IMR-90 (cell line): ENCODE data around the gene ERMAP. TPM values are rescaled to one million over a fixed set of nuclear protein-coding genes. Genes with fewer than 3 reads are reported as not detected.

Experiments used
- ATAC-seq: fragments of 200-7000 bp; cut with Tn5 transposase; 2 replicates; pipeline ENCODE4 v1.9.1; 2020; ENCODE audit warnings: low read depth, mild to moderate bottlenecking, moderate library complexity
- BruUV-seq: library from RNA; stranded (reverse); fragments of 400-500 nt; replicated peaks from 2 replicates; lab custom pipeline; 2021; lab: Mats Ljungman, UMichigan
- CTCF ChIA-PET: fragments of 300-600 bp; formaldehyde crosslinking; extraction: SDS; loops from one replicate; lab custom pipeline; 2021; ENCODE audit warnings: antibody characterized with exemption; lab: Yijun Ruan, JAX
- POLR2A ChIA-PET: fragments of 300-600 bp; sonication (Branson Sonifier 250); formaldehyde crosslinking; loops from one replicate; lab custom pipeline; 2022; ENCODE audit warnings: antibody characterized with exemption; ENCODE audit not compliant: unreplicated experiment; lab: Charles Lee
- DNase-seq: peaks from one replicate; pipeline ENCODE4 v3.0.0; 2013
- H2AFZ ChIP-seq: replicated peaks from 2 replicates; pipeline ENCODE3; 2013; ENCODE audit warnings: low read length, mild to moderate bottlenecking; ENCODE audit not compliant: poor library complexity
- H2AK5ac ChIP-seq: 2 replicates; pipeline ENCODE4 v1.6.1; 2013; ENCODE audit warnings: low read depth, low read length, inconsistent platforms
- H2AK9ac ChIP-seq: replicated peaks from 2 replicates; pipeline ENCODE3; 2013; ENCODE audit warnings: mild to moderate bottlenecking, low read depth, low read length, moderate library complexity; ENCODE audit not compliant: poor library complexity
- H2BK120ac ChIP-seq: 2 replicates; pipeline ENCODE4 v1.6.1; 2013; ENCODE audit warnings: low read depth, low read length, inconsistent platforms
- H2BK15ac ChIP-seq: 3 replicates; pipeline ENCODE4 v1.6.1; 2013; ENCODE audit warnings: low read depth, low read length, inconsistent platforms
- H2BK20ac ChIP-seq: 2 replicates; pipeline ENCODE4 v1.6.1; 2013; ENCODE audit warnings: low read depth, mild to moderate bottlenecking, inconsistent platforms, low read length, moderate library complexity
- H2BK5ac ChIP-seq: 2 replicates; pipeline ENCODE4 v1.6.1; 2013; ENCODE audit warnings: mild to moderate bottlenecking, low read depth, low read length, inconsistent platforms; ENCODE audit not compliant: poor library complexity, severe bottlenecking
- H3K14ac ChIP-seq: replicated peaks from 2 replicates; pipeline ENCODE4 v1.6.1; 2013; ENCODE audit warnings: low read depth, low read length, inconsistent platforms
- H3K18ac ChIP-seq: 2 replicates; pipeline ENCODE4 v1.6.1; 2013; ENCODE audit warnings: low read depth, low read length, control low read depth
- H3K23ac ChIP-seq: 2 replicates; pipeline ENCODE4 v1.6.1; 2013; ENCODE audit warnings: low read depth, low read length, inconsistent platforms
- H3K27ac ChIP-seq: 2 replicates; pipeline ENCODE4 v1.5.1; 2013; ENCODE audit warnings: mild to moderate bottlenecking, control low read depth, low read length; ENCODE audit not compliant: insufficient read depth
- H3K27me3 ChIP-seq: 2 replicates; pipeline ENCODE4 v1.6.1; 2013; ENCODE audit warnings: low read length; ENCODE audit not compliant: control insufficient read depth, insufficient read depth
- H3K36me3 ChIP-seq: 2 replicates; pipeline ENCODE4 v1.6.1; 2013; ENCODE audit warnings: low read length, mixed read lengths; ENCODE audit not compliant: control insufficient read depth, insufficient read depth
- H3K4ac ChIP-seq: 2 replicates; pipeline ENCODE4 v1.6.1; 2013; ENCODE audit warnings: low read depth, low read length, inconsistent platforms
- H3K4me1 ChIP-seq: 2 replicates; pipeline ENCODE4 v1.6.1; 2013; ENCODE audit warnings: low read length, mixed read lengths; ENCODE audit not compliant: control insufficient read depth, insufficient read depth
- H3K4me2 ChIP-seq: 2 replicates; pipeline ENCODE4 v1.6.1; 2013; ENCODE audit warnings: low read depth, mild to moderate bottlenecking, control low read depth, low read length, moderate library complexity
- H3K4me3 ChIP-seq: 2 replicates; pipeline ENCODE4 v1.5.1; 2013; ENCODE audit warnings: low read depth, mild to moderate bottlenecking, control low read depth, low read length, moderate library complexity; ENCODE audit not compliant: insufficient read depth
- H3K56ac ChIP-seq: 2 replicates; pipeline ENCODE4 v1.6.1; 2013; ENCODE audit warnings: low read length, inconsistent platforms; ENCODE audit not compliant: insufficient read depth; ENCODE audit errors: extremely low read depth
- H3K79me1 ChIP-seq, 2 experiments: 2 replicates each; pipeline ENCODE4 v1.6.1; 2013; ENCODE audit warnings: low read length in 2 of 2, inconsistent platforms in 1 of 2, low read depth in 1 of 2
- H3K9ac ChIP-seq: 2 replicates; pipeline ENCODE4 v1.6.1; 2013; ENCODE audit warnings: low read depth, low read length, control low read depth
- H3K9me1 ChIP-seq: 2 replicates; pipeline ENCODE4 v1.6.1; 2013; ENCODE audit warnings: low read length, inconsistent platforms; ENCODE audit not compliant: insufficient read depth
- H3K9me3 ChIP-seq: 2 replicates; pipeline ENCODE4 v1.6.1; 2013; ENCODE audit warnings: low read length; ENCODE audit not compliant: control insufficient read depth, insufficient read depth
- H4K20me1 ChIP-seq: 2 replicates; pipeline ENCODE4 v1.6.1; 2013; ENCODE audit warnings: low read length, inconsistent platforms; ENCODE audit not compliant: insufficient read depth
- H4K5ac ChIP-seq: 2 replicates; pipeline ENCODE4 v1.6.1; 2013; ENCODE audit warnings: mild to moderate bottlenecking, low read depth, low read length, control low read depth
- H4K8ac ChIP-seq, 2 experiments: 2 replicates each; pipeline ENCODE4 v1.6.1; 2013; ENCODE audit warnings: low read depth in 2 of 2, low read length in 2 of 2, control low read depth in 1 of 2, inconsistent platforms in 1 of 2
- H4K91ac ChIP-seq: 2 replicates; pipeline ENCODE4 v1.6.1; 2013; ENCODE audit warnings: low read depth, low read length, inconsistent platforms; ENCODE audit not compliant: insufficient read depth
- BHLHE40 ChIP-seq: fragments of 150-350 bp; IDR thresholded peaks from 2 replicates; pipeline ENCODE4 v1.6.1; 2016; ENCODE audit warnings: mild to moderate bottlenecking, low read depth, low read length
- CEBPB ChIP-seq: IDR thresholded peaks from 2 replicates; pipeline ENCODE4 v1.6.1; 2012; ENCODE audit warnings: low read depth, low read length, improper control_type of control experiment
- CHD1 ChIP-seq: IDR thresholded peaks from 2 replicates; pipeline ENCODE4 v1.6.1; 2012; ENCODE audit warnings: low read depth, low read length, improper control_type of control experiment
- CTCF ChIP-seq: conservative IDR thresholded peaks from 2 replicates; pipeline ENCODE4 v1.5.1; 2012; ENCODE audit warnings: mild to moderate bottlenecking, low read depth, low read length, improper control_type of control experiment
- ELK1 ChIP-seq: fragments of 150-350 bp; IDR thresholded peaks from 2 replicates; pipeline ENCODE4 v1.6.1; 2016; ENCODE audit warnings: low read depth, mild to moderate bottlenecking, low read length, moderate library complexity, borderline replicate concordance
- FOS ChIP-seq: fragments of 150-350 bp; IDR thresholded peaks from 2 replicates; pipeline ENCODE4 v1.6.1; 2016; ENCODE audit warnings: low read depth, low read length
- MAFK ChIP-seq: IDR thresholded peaks from 2 replicates; pipeline ENCODE4 v1.6.1; 2012; ENCODE audit warnings: low read depth, low read length, improper control_type of control experiment
- MAZ ChIP-seq: IDR thresholded peaks from 2 replicates; pipeline ENCODE4 v1.6.1; 2012; ENCODE audit warnings: low read depth, mild to moderate bottlenecking, low read length, improper control_type of control experiment, moderate library complexity, borderline replicate concordance
- MXI1 ChIP-seq: IDR thresholded peaks from 2 replicates; pipeline ENCODE4 v1.6.1; 2012; ENCODE audit warnings: low read depth, mild to moderate bottlenecking, low read length, moderate library complexity, borderline replicate concordance
- NFE2L2 ChIP-seq: fragments of 150-350 bp; IDR thresholded peaks from 2 replicates; pipeline ENCODE4 v1.6.1; 2016; ENCODE audit warnings: low read depth, mild to moderate bottlenecking, low read length
- POLR2A ChIP-seq: IDR thresholded peaks from 2 replicates; pipeline ENCODE4 v1.6.1; 2012; ENCODE audit warnings: mild to moderate bottlenecking, low read depth, low read length
- RAD21 ChIP-seq: IDR thresholded peaks from 2 replicates; pipeline ENCODE4 v1.6.1; 2012; ENCODE audit warnings: low read length, improper control_type of control experiment
- RCOR1 ChIP-seq: IDR thresholded peaks from 2 replicates; pipeline ENCODE4 v1.6.1; 2012; ENCODE audit warnings: mild to moderate bottlenecking, low read length, improper control_type of control experiment; ENCODE audit not compliant: insufficient replicate concordance
- RFX5 ChIP-seq: IDR thresholded peaks from 2 replicates; pipeline ENCODE4 v1.8.0; 2012; ENCODE audit warnings: low read depth, mild to moderate bottlenecking, low read length, moderate library complexity
- SMC3 ChIP-seq: fragments of 150-350 bp; IDR thresholded peaks from 2 replicates; pipeline ENCODE4 v1.6.1; 2016; ENCODE audit warnings: low read depth, mild to moderate bottlenecking, antibody characterized with exemption, low read length, moderate library complexity
- USF2 ChIP-seq: fragments of 150-350 bp; IDR thresholded peaks from 2 replicates; pipeline ENCODE4 v1.6.1; 2017; ENCODE audit warnings: mild to moderate bottlenecking, antibody characterized with exemption, low read length, low read depth
- WGBS, 2 experiments: methylation state at CpG; one replicate each; pipeline versions ENCODE4 v1.1.5 to v1.1.7; 2013; ENCODE audit warnings: missing lambda C conversion rate in 2 of 2; ENCODE audit not compliant: insufficient read length in 1 of 2; ENCODE audit errors: extremely low coverage in 2 of 2; 5-methylcytosine and 5-hydroxymethylcytosine counted together
- dilution Hi-C: fragments of 300-500 bp; cut with HindIII; formaldehyde crosslinking; loops from one replicate; pipeline ENCODE4 v1.14.3; 2018; ENCODE audit warnings: low sequenced_read_pairs; ENCODE audit not compliant: unreplicated experiment
- in situ Hi-C: fragments of 300-500 bp; cut with MboI; formaldehyde crosslinking; loops from 3 replicates; pipeline ENCODE4 v1.14.3; 2019; ENCODE audit warnings: low sequenced_read_pairs, inconsistent platforms, mixed read lengths
- intact Hi-C: fragments of 100-400 bp; cut with micrococcal nuclease; formaldehyde crosslinking; loops from 2 replicates; pipeline ENCODE4 v1.10.0; 2022
- polyA plus RNA-seq, 3 experiments: library from polyadenylated mRNA; depleted of rRNA; stranded (reverse); fragments of >200 nt; gene quantifications; 2 replicates each; pipeline ENCODE4 v1.2.3, GENCODE V29; 2012; ENCODE audit warnings: low replicate concordance in 1 of 3
- total RNA-seq: library from RNA; depleted of rRNA; stranded (reverse); fragments of >200 nt; gene quantifications from 2 replicates; pipeline ENCODE4 v1.2.3, GENCODE V29; 2012

ERMAP gene
- total and polyA plus RNA-seq, 2 of the 4 experiments (the other 2 are of a cell fraction) = 5.0 to 7.2 TPM

- BruUV-seq = no TSS peak
- H3K23ac ChIP-seq = no peak overlapping the region
- CTCF ChIA-PET = no interaction called here
- H2AK5ac ChIP-seq = no peak overlapping the region
- no peaks in the 10 kb centered on the region for H3K9me1 ChIP-seq
- no peak overlapping the region for H3K14ac ChIP-seq
- H3K56ac ChIP-seq = no peak overlapping the region
- H4K8ac ChIP-seq = no peak overlapping the region
- H3K27me3 ChIP-seq = peaks cover 14% of the 10 kb centered on the region
- no peaks in the 10 kb centered on the region for H3K36me3 ChIP-seq
- DNase-seq (no peak), ATAC-seq (no peak)
- H3K9ac ChIP-seq = no peak overlapping the region
- H3K4ac ChIP-seq = no peak overlapping the region
- peaks cover 4% of the 10 kb centered on the region for H3K9me3 ChIP-seq
- H3K4me2 ChIP-seq = no peak overlapping the region
- H2AFZ ChIP-seq = no peak overlapping the region
- no peak overlapping the region for H4K91ac ChIP-seq
- H3K18ac ChIP-seq = no peak overlapping the region
- no peak overlapping the region for H2AK9ac ChIP-seq
- H2BK20ac ChIP-seq = no peak overlapping the region
- no peaks in the 10 kb centered on the region for H3K79me1 ChIP-seq
- H2BK120ac ChIP-seq = no peak overlapping the region
- WGBS, 2 experiments = 0% methylated on average over 1 of the region's 2 CpGs; no CpG with 5 or more reads in 1 of the 2 experiments
- no peak overlapping the region for H4K5ac ChIP-seq
- intact Hi-C loops = no loop called here
- no peak overlapping the region for H3K4me3 ChIP-seq
- no peaks in the 10 kb centered on the region for H4K20me1 ChIP-seq
- H2BK15ac ChIP-seq = no peak overlapping the region
- POLR2A ChIA-PET = no interaction called here
- no peak overlapping the region for H3K27ac ChIP-seq
- in situ Hi-C loops = no loop called here
- dilution Hi-C loops = no loop called here
- no peaks in the 10 kb centered on the region for H3K4me1 ChIP-seq
- H2BK5ac ChIP-seq = no peak overlapping the region
- no peak for TF ChIP-seq MXI1
- TF ChIP-seq MAZ = no peak
- TF ChIP-seq RFX5 = no peak
- no peak for TF ChIP-seq MAFK
- TF ChIP-seq BHLHE40 = no peak
- no peak for TF ChIP-seq POLR2A
- no peak for TF ChIP-seq CHD1
- TF ChIP-seq SMC3 = no peak
- no peak for TF ChIP-seq FOS
- TF ChIP-seq CTCF = no peak
- no peak for TF ChIP-seq NFE2L2
- TF ChIP-seq RCOR1 = no peak
- no peak for TF ChIP-seq USF2
- no peak for TF ChIP-seq ELK1
- no peak for TF ChIP-seq RAD21
- TF ChIP-seq CEBPB = no peak
These were observed 60.5 kb downstream of the ERMAP start for GRCh38 chr1:42877380-42877779.
